IMR-90 (cell line): ENCODE measurements around the gene SELENOS. TPM values are rescaled to one million over a fixed set of nuclear protein-coding genes. Genes with fewer than 3 reads are reported as not detected.

Experiments
- ATAC-seq: fragments of 200-7000 bp; cut with Tn5 transposase; 2 replicates; pipeline ENCODE4 v1.9.1; 2020; ENCODE audit warnings: low read depth, mild to moderate bottlenecking, moderate library complexity
- BruUV-seq: library from RNA; stranded (reverse); fragments of 400-500 nt; replicated peaks from 2 replicates; lab custom pipeline; 2021; lab: Mats Ljungman, UMichigan
- CTCF ChIA-PET: fragments of 300-600 bp; formaldehyde crosslinking; extraction: SDS; loops from one replicate; lab custom pipeline; 2021; ENCODE audit warnings: antibody characterized with exemption; lab: Yijun Ruan, JAX
- POLR2A ChIA-PET: fragments of 300-600 bp; sonication (Branson Sonifier 250); formaldehyde crosslinking; loops from one replicate; lab custom pipeline; 2022; ENCODE audit warnings: antibody characterized with exemption; ENCODE audit not compliant: unreplicated experiment; lab: Charles Lee
- DNase-seq: peaks from one replicate; pipeline ENCODE4 v3.0.0; 2013
- H2AFZ ChIP-seq: replicated peaks from 2 replicates; pipeline ENCODE3; 2013; ENCODE audit warnings: low read length, mild to moderate bottlenecking; ENCODE audit not compliant: poor library complexity
- H2AK5ac ChIP-seq: 2 replicates; pipeline ENCODE4 v1.6.1; 2013; ENCODE audit warnings: low read depth, low read length, inconsistent platforms
- H2AK9ac ChIP-seq: replicated peaks from 2 replicates; pipeline ENCODE3; 2013; ENCODE audit warnings: mild to moderate bottlenecking, low read depth, low read length, moderate library complexity; ENCODE audit not compliant: poor library complexity
- H2BK120ac ChIP-seq: 2 replicates; pipeline ENCODE4 v1.6.1; 2013; ENCODE audit warnings: low read depth, low read length, inconsistent platforms
- H2BK15ac ChIP-seq: 3 replicates; pipeline ENCODE4 v1.6.1; 2013; ENCODE audit warnings: low read depth, low read length, inconsistent platforms
- H2BK20ac ChIP-seq: 2 replicates; pipeline ENCODE4 v1.6.1; 2013; ENCODE audit warnings: low read depth, mild to moderate bottlenecking, inconsistent platforms, low read length, moderate library complexity
- H2BK5ac ChIP-seq: 2 replicates; pipeline ENCODE4 v1.6.1; 2013; ENCODE audit warnings: mild to moderate bottlenecking, low read depth, low read length, inconsistent platforms; ENCODE audit not compliant: poor library complexity, severe bottlenecking
- H3K14ac ChIP-seq: replicated peaks from 2 replicates; pipeline ENCODE4 v1.6.1; 2013; ENCODE audit warnings: low read depth, low read length, inconsistent platforms
- H3K18ac ChIP-seq: 2 replicates; pipeline ENCODE4 v1.6.1; 2013; ENCODE audit warnings: low read depth, low read length, control low read depth
- H3K23ac ChIP-seq: 2 replicates; pipeline ENCODE4 v1.6.1; 2013; ENCODE audit warnings: low read depth, low read length, inconsistent platforms
- H3K27ac ChIP-seq: 2 replicates; pipeline ENCODE4 v1.5.1; 2013; ENCODE audit warnings: mild to moderate bottlenecking, control low read depth, low read length; ENCODE audit not compliant: insufficient read depth
- H3K27me3 ChIP-seq: 2 replicates; pipeline ENCODE4 v1.6.1; 2013; ENCODE audit warnings: low read length; ENCODE audit not compliant: control insufficient read depth, insufficient read depth
- H3K36me3 ChIP-seq: 2 replicates; pipeline ENCODE4 v1.6.1; 2013; ENCODE audit warnings: low read length, mixed read lengths; ENCODE audit not compliant: control insufficient read depth, insufficient read depth
- H3K4ac ChIP-seq: 2 replicates; pipeline ENCODE4 v1.6.1; 2013; ENCODE audit warnings: low read depth, low read length, inconsistent platforms
- H3K4me1 ChIP-seq: 2 replicates; pipeline ENCODE4 v1.6.1; 2013; ENCODE audit warnings: low read length, mixed read lengths; ENCODE audit not compliant: control insufficient read depth, insufficient read depth
- H3K4me2 ChIP-seq: 2 replicates; pipeline ENCODE4 v1.6.1; 2013; ENCODE audit warnings: low read depth, mild to moderate bottlenecking, control low read depth, low read length, moderate library complexity
- H3K4me3 ChIP-seq: 2 replicates; pipeline ENCODE4 v1.5.1; 2013; ENCODE audit warnings: low read depth, mild to moderate bottlenecking, control low read depth, low read length, moderate library complexity; ENCODE audit not compliant: insufficient read depth
- H3K56ac ChIP-seq: 2 replicates; pipeline ENCODE4 v1.6.1; 2013; ENCODE audit warnings: low read length, inconsistent platforms; ENCODE audit not compliant: insufficient read depth; ENCODE audit errors: extremely low read depth
- H3K79me1 ChIP-seq, 2 experiments: 2 replicates each; pipeline ENCODE4 v1.6.1; 2013; ENCODE audit warnings: low read length in 2 of 2, inconsistent platforms in 1 of 2, low read depth in 1 of 2
- H3K9ac ChIP-seq: 2 replicates; pipeline ENCODE4 v1.6.1; 2013; ENCODE audit warnings: low read depth, low read length, control low read depth
- H3K9me1 ChIP-seq: 2 replicates; pipeline ENCODE4 v1.6.1; 2013; ENCODE audit warnings: low read length, inconsistent platforms; ENCODE audit not compliant: insufficient read depth
- H3K9me3 ChIP-seq: 2 replicates; pipeline ENCODE4 v1.6.1; 2013; ENCODE audit warnings: low read length; ENCODE audit not compliant: control insufficient read depth, insufficient read depth
- H4K20me1 ChIP-seq: 2 replicates; pipeline ENCODE4 v1.6.1; 2013; ENCODE audit warnings: low read length, inconsistent platforms; ENCODE audit not compliant: insufficient read depth
- H4K5ac ChIP-seq: 2 replicates; pipeline ENCODE4 v1.6.1; 2013; ENCODE audit warnings: mild to moderate bottlenecking, low read depth, low read length, control low read depth
- H4K8ac ChIP-seq, 2 experiments: 2 replicates each; pipeline ENCODE4 v1.6.1; 2013; ENCODE audit warnings: low read depth in 2 of 2, low read length in 2 of 2, control low read depth in 1 of 2, inconsistent platforms in 1 of 2
- H4K91ac ChIP-seq: 2 replicates; pipeline ENCODE4 v1.6.1; 2013; ENCODE audit warnings: low read depth, low read length, inconsistent platforms; ENCODE audit not compliant: insufficient read depth
- BHLHE40 ChIP-seq: fragments of 150-350 bp; IDR thresholded peaks from 2 replicates; pipeline ENCODE4 v1.6.1; 2016; ENCODE audit warnings: mild to moderate bottlenecking, low read depth, low read length
- CEBPB ChIP-seq: IDR thresholded peaks from 2 replicates; pipeline ENCODE4 v1.6.1; 2012; ENCODE audit warnings: low read depth, low read length, improper control_type of control experiment
- CHD1 ChIP-seq: IDR thresholded peaks from 2 replicates; pipeline ENCODE4 v1.6.1; 2012; ENCODE audit warnings: low read depth, low read length, improper control_type of control experiment
- FOS ChIP-seq: fragments of 150-350 bp; IDR thresholded peaks from 2 replicates; pipeline ENCODE4 v1.6.1; 2016; ENCODE audit warnings: low read depth, low read length
- MAFK ChIP-seq: IDR thresholded peaks from 2 replicates; pipeline ENCODE4 v1.6.1; 2012; ENCODE audit warnings: low read depth, low read length, improper control_type of control experiment
- MAZ ChIP-seq: IDR thresholded peaks from 2 replicates; pipeline ENCODE4 v1.6.1; 2012; ENCODE audit warnings: low read depth, mild to moderate bottlenecking, low read length, improper control_type of control experiment, moderate library complexity, borderline replicate concordance
- MXI1 ChIP-seq: IDR thresholded peaks from 2 replicates; pipeline ENCODE4 v1.6.1; 2012; ENCODE audit warnings: low read depth, mild to moderate bottlenecking, low read length, moderate library complexity, borderline replicate concordance
- NFE2L2 ChIP-seq: fragments of 150-350 bp; IDR thresholded peaks from 2 replicates; pipeline ENCODE4 v1.6.1; 2016; ENCODE audit warnings: low read depth, mild to moderate bottlenecking, low read length
- POLR2A ChIP-seq: IDR thresholded peaks from 2 replicates; pipeline ENCODE4 v1.6.1; 2012; ENCODE audit warnings: mild to moderate bottlenecking, low read depth, low read length
- RAD21 ChIP-seq: IDR thresholded peaks from 2 replicates; pipeline ENCODE4 v1.6.1; 2012; ENCODE audit warnings: low read length, improper control_type of control experiment
- RCOR1 ChIP-seq: IDR thresholded peaks from 2 replicates; pipeline ENCODE4 v1.6.1; 2012; ENCODE audit warnings: mild to moderate bottlenecking, low read length, improper control_type of control experiment; ENCODE audit not compliant: insufficient replicate concordance
- RFX5 ChIP-seq: IDR thresholded peaks from 2 replicates; pipeline ENCODE4 v1.8.0; 2012; ENCODE audit warnings: low read depth, mild to moderate bottlenecking, low read length, moderate library complexity
- SMC3 ChIP-seq: fragments of 150-350 bp; IDR thresholded peaks from 2 replicates; pipeline ENCODE4 v1.6.1; 2016; ENCODE audit warnings: low read depth, mild to moderate bottlenecking, antibody characterized with exemption, low read length, moderate library complexity
- USF2 ChIP-seq: fragments of 150-350 bp; IDR thresholded peaks from 2 replicates; pipeline ENCODE4 v1.6.1; 2017; ENCODE audit warnings: mild to moderate bottlenecking, antibody characterized with exemption, low read length, low read depth
- WGBS, 2 experiments: methylation state at CpG; one replicate each; pipeline versions ENCODE4 v1.1.5 to v1.1.7; 2013; ENCODE audit warnings: missing lambda C conversion rate in 2 of 2; ENCODE audit not compliant: insufficient read length in 1 of 2; ENCODE audit errors: extremely low coverage in 2 of 2; 5-methylcytosine and 5-hydroxymethylcytosine counted together
- dilution Hi-C: fragments of 300-500 bp; cut with HindIII; formaldehyde crosslinking; loops from one replicate; pipeline ENCODE4 v1.14.3; 2018; ENCODE audit warnings: low sequenced_read_pairs; ENCODE audit not compliant: unreplicated experiment
- in situ Hi-C: fragments of 300-500 bp; cut with MboI; formaldehyde crosslinking; loops from 3 replicates; pipeline ENCODE4 v1.14.3; 2019; ENCODE audit warnings: low sequenced_read_pairs, inconsistent platforms, mixed read lengths
- intact Hi-C: fragments of 100-400 bp; cut with micrococcal nuclease; formaldehyde crosslinking; loops from 2 replicates; pipeline ENCODE4 v1.10.0; 2022
- polyA plus RNA-seq, 3 experiments: library from polyadenylated mRNA; depleted of rRNA; stranded (reverse); fragments of >200 nt; gene quantifications; 2 replicates each; pipeline ENCODE4 v1.2.3, GENCODE V29; 2012; ENCODE audit warnings: low replicate concordance in 1 of 3
- total RNA-seq: library from RNA; depleted of rRNA; stranded (reverse); fragments of >200 nt; gene quantifications from 2 replicates; pipeline ENCODE4 v1.2.3, GENCODE V29; 2012
- TF ChIP-seq, protein P1 (sequence below): fragments of 150-350 bp; IDR thresholded peaks from 2 replicates; pipeline ENCODE4 v1.6.1; 2016; ENCODE audit warnings: low read depth, mild to moderate bottlenecking, low read length, moderate library complexity, borderline replicate concordance

The SELENOS gene
- total and polyA plus RNA-seq, 2 of the 4 experiments (the other 2 are of a cell fraction) = 39.8 to 77.1 TPM

GRCh38 chr15:101250873-101251829, 26.1 kb downstream of the SELENOS start:
- in situ Hi-C loops (loop anchor here (25.0 kb wide), 2 partner anchors 339 to 539 kb away; partner anchors contain the start of gene LRRK1), intact Hi-C loops (loop anchor here (1.0 to 2.0 kb wide), 4 partner anchors 45 to 128 kb away; no protein-coding TSS in a partner anchor), dilution Hi-C loops (no loop called here)
- peak overlapping the region; percentile 69 for H3K14ac ChIP-seq
- H3K9me1 ChIP-seq = peaks cover 9% of the 10 kb centered on the region; the same call in 1 of the 2 replicates
- peaks cover 0 to 40% of the 10 kb centered on the region in 2 experiments; a peak in 2 of 4 replicates for H3K79me1 ChIP-seq
- peak overlapping the region; percentile 94 for H2BK5ac ChIP-seq
- ATAC-seq (peak; percentile 31), DNase-seq (no peak)
- H3K4ac ChIP-seq = peak overlapping the region; percentile 77
- peaks cover 47% of the 10 kb centered on the region for H4K20me1 ChIP-seq
- CTCF ChIA-PET = interaction anchor here (1.0 to 1.5 kb wide), 4 partner anchors 36 to 140 kb away, joined by 3 to 4 read pairs (median 4); no protein-coding TSS in a partner anchor
- H3K4me2 ChIP-seq = peak overlapping the region; percentile 100
- peaks cover 12% of the 10 kb centered on the region for H3K36me3 ChIP-seq
- peak overlapping the region; percentile 94 for H3K9ac ChIP-seq
- peak overlapping the region; percentile 11; the same call in 1 of the 2 replicates for H4K91ac ChIP-seq
- peak overlapping the region; percentile 40; the same call in 1 of the 2 replicates for H2AK5ac ChIP-seq
- H3K23ac ChIP-seq = peak overlapping the region; percentile 95
- H3K56ac ChIP-seq = peak overlapping the region; percentile 79
- H3K27me3 ChIP-seq = no peaks in the 10 kb centered on the region
- H3K9me3 ChIP-seq = no peaks in the 10 kb centered on the region
- H2BK120ac ChIP-seq = peak overlapping the region; percentile 13; the same call in 1 of the 2 replicates
- H2BK15ac ChIP-seq = no peak overlapping the region
- H2AK9ac ChIP-seq = peak overlapping the region; percentile 39
- H3K4me1 ChIP-seq = peaks cover 21% of the 10 kb centered on the region
- WGBS, 2 experiments = 0% methylated on average over 113 of the region's 150 CpGs; no CpG with 5 or more reads in 1 of the 2 experiments
- POLR2A ChIA-PET = interaction anchor here (0.6 to 1.2 kb wide), 2 partner anchors 50 to 390 kb away, joined by 3 to 9 read pairs; no protein-coding TSS in a partner anchor
- H2AFZ ChIP-seq = peak overlapping the region; percentile 93
- H2BK20ac ChIP-seq = no peak overlapping the region
- H4K5ac ChIP-seq = peak overlapping the region; percentile 42; the same call in 1 of the 2 replicates
- peak overlapping the region; percentile 90 for H3K27ac ChIP-seq
- H3K4me3 ChIP-seq = peak overlapping the region; percentile 100
- no TSS peak for BruUV-seq
- peak overlapping the region in 1 of 2 experiments; percentile 48; a peak in 1 of 4 replicates for H4K8ac ChIP-seq
- H3K18ac ChIP-seq = peak overlapping the region; percentile 66
- TF ChIP-seq RCOR1 (no peak), MAFK (no peak), RAD21 (no peak), MAZ (no peak), FOS (no peak), SMC3 (no peak), USF2 (no peak), BHLHE40 (no peak), NFE2L2 (no peak), MXI1 (no peak), CHD1 (no peak), CEBPB (no peak), RFX5 (no peak), POLR2A (no peak; the same call in none of the 2 replicates)
- TF ChIP-seq, protein P1, sequence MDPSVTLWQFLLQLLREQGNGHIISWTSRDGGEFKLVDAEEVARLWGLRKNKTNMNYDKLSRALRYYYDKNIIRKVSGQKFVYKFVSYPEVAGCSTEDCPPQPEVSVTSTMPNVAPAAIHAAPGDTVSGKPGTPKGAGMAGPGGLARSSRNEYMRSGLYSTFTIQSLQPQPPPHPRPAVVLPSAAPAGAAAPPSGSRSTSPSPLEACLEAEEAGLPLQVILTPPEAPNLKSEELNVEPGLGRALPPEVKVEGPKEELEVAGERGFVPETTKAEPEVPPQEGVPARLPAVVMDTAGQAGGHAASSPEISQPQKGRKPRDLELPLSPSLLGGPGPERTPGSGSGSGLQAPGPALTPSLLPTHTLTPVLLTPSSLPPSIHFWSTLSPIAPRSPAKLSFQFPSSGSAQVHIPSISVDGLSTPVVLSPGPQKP = no peak
